ENCODE measurements around the gene ZNF491. TPM values are rescaled to one million over a fixed set of nuclear protein-coding genes. Genes with fewer than 3 reads are reported as not detected.

ZNF491 gene
- total RNA-seq, 2 experiments from 2014 or later = 0.41 to 1.1 TPM

GRCh38 chr19:11797491-11797890 is 832 bp upstream of the ZNF491 start:
- no peaks in the 10 kb centered on the region for H3K27me3 ChIP-seq (ENCODE audit: control insufficient read depth in 1 of 2, insufficient read depth in 2 of 2, low read length in 2 of 2)
- peaks cover 2% of the 10 kb centered on the region for H3K9me3 Mint-ChIP-seq
- peaks cover 0 to 6% of the 10 kb centered on the region in 2 experiments for H3K9me3 ChIP-seq (ENCODE audit: control insufficient read depth in 1 of 2, insufficient read depth in 1 of 2, low read length in 2 of 2)
- H3K4me1 Mint-ChIP-seq (ENCODE audit: low read depth) = peaks cover 22% of the 10 kb centered on the region
- H3K36me3 Mint-ChIP-seq (ENCODE audit: low read depth) = peaks cover 4% of the 10 kb centered on the region
- ATAC-seq (ENCODE audit: poor library complexity) (peak; percentile 64), DNase-seq (peak; percentile 58 to 90 (median 70))
- H3K36me3 ChIP-seq (ENCODE audit: insufficient read depth, low read length) = no peaks in the 10 kb centered on the region
- peak overlapping the region; percentile 79 for H3K27ac Mint-ChIP-seq
- TF ChIP-seq, protein P1, sequence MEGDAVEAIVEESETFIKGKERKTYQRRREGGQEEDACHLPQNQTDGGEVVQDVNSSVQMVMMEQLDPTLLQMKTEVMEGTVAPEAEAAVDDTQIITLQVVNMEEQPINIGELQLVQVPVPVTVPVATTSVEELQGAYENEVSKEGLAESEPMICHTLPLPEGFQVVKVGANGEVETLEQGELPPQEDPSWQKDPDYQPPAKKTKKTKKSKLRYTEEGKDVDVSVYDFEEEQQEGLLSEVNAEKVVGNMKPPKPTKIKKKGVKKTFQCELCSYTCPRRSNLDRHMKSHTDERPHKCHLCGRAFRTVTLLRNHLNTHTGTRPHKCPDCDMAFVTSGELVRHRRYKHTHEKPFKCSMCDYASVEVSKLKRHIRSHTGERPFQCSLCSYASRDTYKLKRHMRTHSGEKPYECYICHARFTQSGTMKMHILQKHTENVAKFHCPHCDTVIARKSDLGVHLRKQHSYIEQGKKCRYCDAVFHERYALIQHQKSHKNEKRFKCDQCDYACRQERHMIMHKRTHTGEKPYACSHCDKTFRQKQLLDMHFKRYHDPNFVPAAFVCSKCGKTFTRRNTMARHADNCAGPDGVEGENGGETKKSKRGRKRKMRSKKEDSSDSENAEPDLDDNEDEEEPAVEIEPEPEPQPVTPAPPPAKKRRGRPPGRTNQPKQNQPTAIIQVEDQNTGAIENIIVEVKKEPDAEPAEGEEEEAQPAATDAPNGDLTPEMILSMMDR (IDR thresholded peaks at IDR 0.05) = peak; percentile 90
- peak overlapping the region; percentile 93 for H3K4me3 Mint-ChIP-seq
- H3K27me3 Mint-ChIP-seq = no peaks in the 10 kb centered on the region
- no peak overlapping the region for H3K27ac ChIP-seq (ENCODE audit: low read depth in 1 of 2, low read length in 2 of 2)
- POLR2A ChIA-PET = interaction anchor here (0.7 to 2.3 kb wide), 12 partner anchors 10 to 643 kb away, joined by 3 to 15 read pairs (median 3); partner anchors contain the start of genes ZNF439, ZNF440, ZNF441 and ZNF443
- H3K4me1 ChIP-seq (ENCODE audit: insufficient read depth, low read length) = peaks cover 22% of the 10 kb centered on the region
- intact Hi-C loops (cut with DNase I, micrococcal nuclease) = loop anchor here in 1 of 2 experiments (1.0 to 5.0 kb wide), 5 partner anchors 83 to 344 kb away; no protein-coding TSS in a partner anchor
- CTCF ChIA-PET = interaction anchor here (0.5 to 3.3 kb wide), 20 partner anchors 11 to 343 kb away, joined by 3 to 45 read pairs (median 5); partner anchors contain the start of genes ZNF20, ZNF440, ZNF700 and ZNF763
- peak overlapping the region; percentile 73 for H3K4me3 ChIP-seq (ENCODE audit: low read length)

DNA sequence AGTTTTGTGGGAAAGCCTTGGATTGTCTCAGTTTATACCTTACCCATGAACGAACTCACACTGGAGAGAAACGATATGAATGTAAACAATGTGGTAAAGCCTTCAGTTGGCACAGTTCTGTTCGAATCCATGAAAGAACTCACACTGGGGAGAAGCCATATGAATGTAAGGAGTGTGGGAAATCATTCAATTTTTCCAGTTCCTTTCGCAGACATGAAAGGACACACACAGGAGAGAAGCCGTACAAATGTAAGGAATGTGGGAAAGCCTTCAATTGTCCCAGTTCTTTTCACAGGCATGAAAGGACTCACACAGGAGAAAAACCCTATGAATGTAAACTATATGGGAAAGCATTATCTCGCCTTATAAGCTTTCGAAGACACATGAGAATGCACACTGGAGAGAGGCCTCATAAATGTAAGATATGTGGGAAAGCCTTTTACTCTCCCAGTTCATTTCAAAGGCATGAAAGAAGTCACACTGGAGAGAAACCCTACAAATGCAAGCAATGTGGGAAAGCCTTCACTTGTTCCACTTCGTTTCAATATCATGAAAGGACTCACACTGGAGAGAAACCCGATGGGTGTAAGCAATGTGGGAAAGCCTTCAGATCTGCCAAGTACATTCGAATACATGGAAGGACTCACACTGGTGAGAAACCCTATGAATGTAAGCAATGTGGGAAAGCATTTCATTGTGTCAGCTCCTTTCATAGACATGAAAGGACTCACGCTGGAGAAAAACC is 8.2 kb downstream of the ZNF491 start:
- Histone ChIP-seq H3K27ac (ENCODE audit: low read depth in 1 of 2, low read length in 2 of 2) (no peak overlapping the region), H3K27me3 (ENCODE audit: control insufficient read depth in 1 of 2, insufficient read depth in 2 of 2, low read length in 2 of 2) (no peaks in the 10 kb centered on the region), H3K4me3 (ENCODE audit: low read length) (no peak overlapping the region), H3K36me3 (ENCODE audit: insufficient read depth, low read length) (no peaks in the 10 kb centered on the region), H3K4me1 (ENCODE audit: insufficient read depth, low read length) (no peaks in the 10 kb centered on the region), H3K9me3 (ENCODE audit: control insufficient read depth in 1 of 2, insufficient read depth in 1 of 2, low read length in 2 of 2) (peaks cover 33 to 46% of the 10 kb centered on the region in 2 experiments)
- H3K4me1 Mint-ChIP-seq (ENCODE audit: low read depth) = no peaks in the 10 kb centered on the region
- TF ChIP-seq, protein P1 (IDR thresholded peaks at IDR 0.05) = no peak
- H3K4me3 Mint-ChIP-seq = no peak overlapping the region
- H3K36me3 Mint-ChIP-seq (ENCODE audit: low read depth) = peaks cover 56% of the 10 kb centered on the region
- peaks cover 18% of the 10 kb centered on the region for H3K9me3 Mint-ChIP-seq
- no peaks in the 10 kb centered on the region for H3K27me3 Mint-ChIP-seq
- POLR2A ChIA-PET = no interaction called here
- intact Hi-C loops (cut with DNase I, micrococcal nuclease) = no loop called here
- DNase-seq (no peak), ATAC-seq (ENCODE audit: poor library complexity) (no peak)
- H3K27ac Mint-ChIP-seq = no peak overlapping the region
- CTCF ChIA-PET = no interaction called here

DNA sequence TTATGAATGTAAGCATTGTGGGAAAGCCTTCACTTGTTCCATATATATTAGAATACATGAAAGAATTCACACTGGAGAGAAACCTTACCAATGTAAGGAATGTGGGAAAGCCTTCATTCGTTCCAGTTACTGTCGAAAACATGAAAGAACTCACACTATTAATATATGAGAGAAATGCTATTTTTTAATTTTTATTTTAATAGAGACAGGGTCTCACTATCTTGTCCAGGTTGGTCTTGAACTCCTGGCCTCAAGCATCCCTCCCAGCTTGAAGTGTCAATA is 8.7 kb downstream of the ZNF491 start:
- Histone ChIP-seq H3K9me3 (ENCODE audit: control insufficient read depth in 1 of 2, insufficient read depth in 1 of 2, low read length in 2 of 2) (peaks cover 33 to 46% of the 10 kb centered on the region in 2 experiments), H3K27ac (ENCODE audit: low read depth in 1 of 2, low read length in 2 of 2) (no peak overlapping the region), H3K4me3 (ENCODE audit: low read length) (no peak overlapping the region), H3K27me3 (ENCODE audit: control insufficient read depth in 1 of 2, insufficient read depth in 2 of 2, low read length in 2 of 2) (no peaks in the 10 kb centered on the region), H3K4me1 (ENCODE audit: insufficient read depth, low read length) (no peaks in the 10 kb centered on the region), H3K36me3 (ENCODE audit: insufficient read depth, low read length) (no peaks in the 10 kb centered on the region)
- POLR2A ChIA-PET = no interaction called here
- intact Hi-C loops (cut with DNase I, micrococcal nuclease) = no loop called here
- DNase-seq (no peak), ATAC-seq (ENCODE audit: poor library complexity) (no peak)
- Mint-ChIP-seq H3K4me1 (ENCODE audit: low read depth) (peaks cover under 1% of the 10 kb centered on the region), H3K9me3 (peaks cover 18% of the 10 kb centered on the region), H3K27ac (no peak overlapping the region), H3K4me3 (no peak overlapping the region), H3K36me3 (ENCODE audit: low read depth) (peaks cover 57% of the 10 kb centered on the region), H3K27me3 (no peaks in the 10 kb centered on the region)
- CTCF ChIA-PET = no interaction called here
- TF ChIP-seq, protein P1 (IDR thresholded peaks at IDR 0.05) = no peak

All from CD4-positive, alpha-beta T cell (primary cell).